ENCODE data around the gene ZDHHC14.
"Not testable (repeated sequence)": the region's sequence is repeated elsewhere in the genome, so short reads cannot be mapped to it uniquely, and the experiment has no call there.

Gene ZDHHC14

GRCh38 chr6:157408427-157408826 lies 27.4 kb downstream of the ZDHHC14 start:
- DNase-seq: not testable (repeated sequence)

GRCh38 chr6:157410045-157410444 lies 29.1 kb downstream of the ZDHHC14 start:
- DNase-seq: no peak

- DNase-seq: no peak
Observed at GRCh38 chr6:157411368-157411767, 30.4 kb downstream of the ZDHHC14 start.

- no peak for DNase-seq
Observed at GRCh38 chr6:157412791-157413190, 31.8 kb downstream of the ZDHHC14 start.

- no peak for DNase-seq
Observed at GRCh38 chr6:157420497-157420896, 39.5 kb downstream of the ZDHHC14 start.

GRCh38 chr6:157424491-157425020 lies 43.6 kb downstream of the ZDHHC14 start:
- DNase-seq: no peak

- no peak for DNase-seq
Observed at GRCh38 chr6:157427969-157428368, 47.0 kb downstream of the ZDHHC14 start.

GRCh38 chr6:157428427-157429202 lies 47.6 kb downstream of the ZDHHC14 start:
- no peak for DNase-seq

GRCh38 chr6:157429248-157429647 lies 48.3 kb downstream of the ZDHHC14 start:
- no peak for DNase-seq

GRCh38 chr6:157430834-157431233 lies 49.8 kb downstream of the ZDHHC14 start:
- no peak for DNase-seq

- no peak for DNase-seq
Observed at GRCh38 chr6:157432231-157432891, 51.4 kb downstream of the ZDHHC14 start.

- no peak for DNase-seq
Observed at GRCh38 chr6:157432892-157433265, 51.9 kb downstream of the ZDHHC14 start.

GRCh38 chr6:157433678-157434081 lies 52.7 kb downstream of the ZDHHC14 start:
- no peak for DNase-seq

- DNase-seq: no peak
Observed at GRCh38 chr6:157434349-157435033, 53.5 kb downstream of the ZDHHC14 start.

- DNase-seq: no peak
Observed at GRCh38 chr6:157436219-157436943, 55.4 kb downstream of the ZDHHC14 start.

GRCh38 chr6:157436944-157437336 lies 56.0 kb downstream of the ZDHHC14 start:
- no peak for DNase-seq

GRCh38 chr6:157438611-157439111 lies 57.7 kb downstream of the ZDHHC14 start:
- DNase-seq: no peak

- DNase-seq: no peak
Observed at GRCh38 chr6:157440171-157440570, 59.2 kb downstream of the ZDHHC14 start.

- no peak for DNase-seq
Observed at GRCh38 chr6:157442291-157442690, 61.3 kb downstream of the ZDHHC14 start.

- DNase-seq: no peak
Observed at GRCh38 chr6:157443066-157443800, 62.2 kb downstream of the ZDHHC14 start.

- DNase-seq: no peak
Observed at GRCh38 chr6:157445277-157446009, 64.5 kb downstream of the ZDHHC14 start.
